GM21360 (cell line): ENCODE results near the gene CTNNB1.
A peak's percentile ranks its signal among the peaks of the same experiment; 100 is the strongest.

Experiments used
- ATAC-seq: cut with Tn5 transposase; IDR thresholded peaks from one replicate; pipeline ENCODE4 v1.9.1; 2021; ENCODE audit warnings: mild to moderate bottlenecking, moderate library complexity; ENCODE audit not compliant: unreplicated experiment

Gene CTNNB1

GRCh38 chr3:41190509-41191284, 8.6 kb upstream of the CTNNB1 start:
- ATAC-seq = peak; percentile 63

GRCh38 chr3:41192885-41193284, 6.4 kb upstream of the CTNNB1 start:
- ATAC-seq = no peak

- ATAC-seq = no peak
These were observed 5.3 kb upstream of the CTNNB1 start for GRCh38 chr3:41193794-41194539.

- ATAC-seq = no peak
These were observed 4.6 kb upstream of the CTNNB1 start for GRCh38 chr3:41194701-41195100.

GRCh38 chr3:41195946-41196345, 3.4 kb upstream of the CTNNB1 start:
- ATAC-seq = no peak

- ATAC-seq = no peak
These were observed 2.5 kb upstream of the CTNNB1 start for GRCh38 chr3:41196499-41197410.

GRCh38 chr3:41198046-41198445, 1.3 kb upstream of the CTNNB1 start:
- no peak for ATAC-seq

- ATAC-seq = no peak
These were observed 779 bp upstream of the CTNNB1 start for GRCh38 chr3:41198526-41198925.

- ATAC-seq = no peak
These were observed 762 bp downstream of the CTNNB1 start for GRCh38 chr3:41199866-41200668.

- ATAC-seq = no peak
These were observed 1.3 kb downstream of the CTNNB1 start for GRCh38 chr3:41200669-41201021.

- ATAC-seq = no peak
These were observed 2.9 kb downstream of the CTNNB1 start for GRCh38 chr3:41202075-41202833.

- ATAC-seq = no peak
These were observed 3.6 kb downstream of the CTNNB1 start for GRCh38 chr3:41202834-41203345.

- ATAC-seq = no peak
These were observed 5.1 kb downstream of the CTNNB1 start for GRCh38 chr3:41204369-41204768.

GRCh38 chr3:41205591-41205990, 6.3 kb downstream of the CTNNB1 start:
- ATAC-seq = no peak

GRCh38 chr3:41207355-41207754, 8.1 kb downstream of the CTNNB1 start:
- no peak for ATAC-seq

GRCh38 chr3:41208507-41209220, 9.4 kb downstream of the CTNNB1 start:
- no peak for ATAC-seq

- no peak for ATAC-seq
These were observed 10.3 kb downstream of the CTNNB1 start for GRCh38 chr3:41209646-41210045.

GRCh38 chr3:41210966-41211365, 11.7 kb downstream of the CTNNB1 start:
- ATAC-seq = no peak

- ATAC-seq = no peak
These were observed 12.8 kb downstream of the CTNNB1 start for GRCh38 chr3:41212088-41212487.
